ENCODE results near the gene PPOX. TPM values are rescaled to one million over a fixed set of nuclear protein-coding genes. Genes with fewer than 3 reads are reported as not detected.

PPOX gene
- total and polyA plus RNA-seq, 2 donors, result 13.9 to 25.9 TPM

DNA sequence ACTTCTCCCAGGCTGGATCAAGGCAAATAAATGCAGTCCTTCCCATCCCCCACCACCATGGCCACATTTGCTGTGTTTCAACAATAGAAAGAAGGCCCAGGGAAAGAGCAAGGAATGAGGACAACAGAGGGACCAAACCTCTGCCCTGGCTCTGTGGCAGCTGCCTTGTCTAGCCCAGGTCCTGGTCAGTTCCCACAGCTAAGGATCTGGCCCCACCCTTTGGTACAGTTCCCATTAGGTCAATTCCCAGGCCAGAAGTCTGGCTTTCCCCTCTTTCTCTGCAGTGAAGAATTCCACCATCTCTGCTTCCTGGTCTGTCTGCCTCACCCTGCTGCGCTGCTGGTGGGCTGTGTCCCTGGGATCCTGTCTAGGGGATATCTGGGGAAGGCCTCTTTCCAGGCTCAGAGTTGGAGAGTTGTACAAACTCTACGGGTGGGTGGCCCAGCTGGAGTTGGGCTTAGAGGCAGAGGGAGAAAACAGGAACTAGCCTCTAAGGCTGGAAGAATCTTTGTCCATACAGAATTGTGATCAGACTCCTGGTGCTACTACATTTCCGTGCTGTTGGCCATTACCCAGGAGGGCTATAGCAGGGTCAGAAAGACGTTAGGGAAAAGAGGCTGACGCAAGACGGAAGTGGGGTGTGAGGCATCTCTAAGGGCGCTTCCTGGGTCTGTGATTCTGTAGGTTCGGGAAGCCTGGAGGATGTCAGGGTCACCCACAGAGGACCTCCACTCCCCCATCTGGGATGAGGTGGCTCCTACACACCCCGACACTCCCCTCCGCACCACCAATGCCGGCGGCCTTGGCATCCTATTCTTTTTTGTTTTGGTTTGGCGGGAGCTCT, 35.0 kb downstream of the PPOX start:
- Histone ChIP-seq H3K27ac (ENCODE audit: low read depth) (peak overlapping the region; percentile 90), H3K4me3 (ENCODE audit: low read depth, low read length) (peak overlapping the region; percentile 34), H3K36me3 (ENCODE audit: insufficient read depth) (no peaks in the 10 kb centered on the region), H3K4me1 (ENCODE audit: insufficient read depth) (peaks cover 2% of the 10 kb centered on the region)
- no peak for DNase-seq (ENCODE audit: extremely low spot score)
- WGBS, result 18% methylated on average over 13 of the region's 13 CpGs

DNA sequence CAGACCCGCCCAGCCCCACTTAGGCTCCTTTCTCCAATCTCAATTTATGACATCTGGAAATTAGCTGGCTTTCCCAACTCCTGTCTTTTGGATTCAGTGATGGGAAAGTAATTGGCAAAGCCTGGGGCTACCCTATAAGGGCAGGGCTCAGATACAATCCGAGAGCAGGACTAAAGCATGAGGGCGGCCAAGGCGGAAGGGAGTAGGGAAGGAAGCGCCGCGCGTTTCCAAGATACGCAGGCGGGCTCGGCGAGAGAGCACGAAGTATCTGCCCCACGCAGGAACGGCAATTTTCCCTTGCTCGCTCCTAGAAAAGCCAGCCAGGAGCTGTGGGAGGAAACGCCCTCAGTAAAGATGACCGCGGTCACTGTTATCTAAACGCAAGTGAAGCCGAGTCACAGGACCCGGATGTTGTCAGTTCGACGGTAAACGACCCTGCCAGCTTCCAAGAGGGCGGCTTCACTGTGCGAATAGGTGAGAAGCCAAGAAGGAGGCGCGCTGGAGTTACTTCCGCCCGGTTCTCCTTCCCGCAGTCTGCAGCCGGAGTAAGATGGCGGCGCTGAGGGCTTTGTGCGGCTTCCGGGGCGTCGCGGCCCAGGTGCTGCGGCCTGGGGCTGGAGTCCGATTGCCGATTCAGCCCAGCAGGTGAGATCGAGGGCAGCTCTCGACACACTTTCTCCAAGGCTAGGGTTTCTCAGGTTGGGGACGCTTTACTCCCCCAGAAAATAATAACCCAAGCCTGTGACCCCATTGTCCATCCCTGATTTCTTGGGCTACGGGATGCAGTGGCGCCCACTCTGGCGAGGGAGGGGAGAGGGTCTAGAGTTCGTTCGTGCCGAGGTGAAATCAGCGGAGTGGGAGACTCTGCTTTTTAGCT, 35.8 kb downstream of the PPOX start, which contains the start of gene NDUFS2:
Gene NDUFS2 (plus strand): TSS at position 532 of the 877 bp plus-strand sequence. CDS start 19 bp downstream, at position 551.
- peak within 1 kb of the TSS; percentile 65 for H3K4me3 ChIP-seq (ENCODE audit: low read depth, low read length)
- peaks cover 2% of the 10 kb centered on the region for H3K4me1 ChIP-seq (ENCODE audit: insufficient read depth)
- H3K36me3 ChIP-seq (ENCODE audit: insufficient read depth), result peaks cover 3% of the 10 kb centered on the region
- H3K27ac ChIP-seq (ENCODE audit: low read depth), result peak within 1 kb of the TSS; percentile 90
- WGBS, result 2% methylated on average over 53 of the region's 53 CpGs
- DNase-seq (ENCODE audit: extremely low spot score), result peak; percentile 99

DNA sequence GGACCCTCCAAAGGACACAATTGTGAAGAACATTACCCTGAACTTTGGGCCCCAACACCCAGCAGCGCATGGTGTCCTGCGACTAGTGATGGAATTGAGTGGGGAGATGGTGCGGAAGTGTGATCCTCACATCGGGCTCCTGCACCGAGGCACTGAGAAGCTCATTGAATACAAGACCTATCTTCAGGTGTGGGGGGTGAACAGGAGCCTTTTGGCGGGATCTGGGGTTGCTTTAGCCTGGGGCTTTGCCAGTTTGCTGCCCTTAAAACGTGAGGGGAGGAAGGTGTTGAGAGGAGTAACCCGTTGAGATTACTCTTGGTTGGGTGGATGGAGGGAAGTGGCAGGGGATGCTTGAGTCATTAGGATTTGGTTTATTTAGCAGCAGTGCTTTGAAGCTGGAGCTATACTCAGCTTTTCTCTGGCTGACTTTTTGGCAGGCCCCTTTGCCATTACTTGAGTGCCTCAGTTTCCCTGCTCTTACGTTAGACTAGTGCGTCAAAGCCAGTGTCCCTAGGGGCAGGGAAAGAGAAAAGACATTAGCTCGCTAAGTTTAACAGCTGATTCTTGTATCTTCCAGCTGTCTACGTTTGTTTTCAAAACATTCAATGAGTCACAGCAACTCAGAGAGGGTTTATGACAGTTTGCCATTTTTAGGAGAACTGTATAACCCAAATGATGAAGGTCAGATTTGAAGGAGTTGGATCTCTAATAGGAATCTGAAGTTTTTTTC, 40.4 kb downstream of the PPOX start:
- WGBS, result 71% methylated on average over 12 of the region's 12 CpGs
- DNase-seq (ENCODE audit: extremely low spot score), result no peak
- H3K36me3 ChIP-seq (ENCODE audit: insufficient read depth), result peaks cover 7% of the 10 kb centered on the region
- peak overlapping the region; percentile 53 for H3K27ac ChIP-seq (ENCODE audit: low read depth)
- peaks cover 2% of the 10 kb centered on the region for H3K4me1 ChIP-seq (ENCODE audit: insufficient read depth)
- H3K4me3 ChIP-seq (ENCODE audit: low read depth, low read length), result no peak overlapping the region

DNA sequence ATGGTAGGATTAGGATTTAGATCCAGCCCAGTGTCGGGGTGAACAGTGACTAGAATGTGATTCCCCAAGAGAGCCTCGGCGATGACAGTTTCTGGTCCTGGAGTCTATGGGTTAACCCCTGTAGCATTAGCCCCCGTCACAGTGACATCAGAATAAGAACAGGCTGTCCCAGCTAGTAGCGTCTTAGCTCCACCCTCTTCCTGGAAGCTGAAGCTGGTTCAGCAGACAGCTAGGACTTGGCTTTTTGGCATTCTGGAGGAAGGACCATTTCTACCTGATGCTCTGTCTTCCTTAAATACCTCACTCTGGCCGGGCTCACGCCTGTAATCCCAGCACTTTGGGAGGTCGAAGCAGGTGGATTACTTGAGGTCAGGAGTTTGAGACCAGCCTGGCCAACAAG, 40.9 kb downstream of the PPOX start:
- Histone ChIP-seq H3K4me1 (ENCODE audit: insufficient read depth) (peaks cover 2% of the 10 kb centered on the region), H3K4me3 (ENCODE audit: low read depth, low read length) (no peak overlapping the region), H3K36me3 (ENCODE audit: insufficient read depth) (peaks cover 7% of the 10 kb centered on the region), H3K27ac (ENCODE audit: low read depth) (peak overlapping the region; percentile 27)
- DNase-seq (ENCODE audit: extremely low spot score), result no peak
- WGBS, result 55% methylated on average over 8 of the region's 8 CpGs

DNA sequence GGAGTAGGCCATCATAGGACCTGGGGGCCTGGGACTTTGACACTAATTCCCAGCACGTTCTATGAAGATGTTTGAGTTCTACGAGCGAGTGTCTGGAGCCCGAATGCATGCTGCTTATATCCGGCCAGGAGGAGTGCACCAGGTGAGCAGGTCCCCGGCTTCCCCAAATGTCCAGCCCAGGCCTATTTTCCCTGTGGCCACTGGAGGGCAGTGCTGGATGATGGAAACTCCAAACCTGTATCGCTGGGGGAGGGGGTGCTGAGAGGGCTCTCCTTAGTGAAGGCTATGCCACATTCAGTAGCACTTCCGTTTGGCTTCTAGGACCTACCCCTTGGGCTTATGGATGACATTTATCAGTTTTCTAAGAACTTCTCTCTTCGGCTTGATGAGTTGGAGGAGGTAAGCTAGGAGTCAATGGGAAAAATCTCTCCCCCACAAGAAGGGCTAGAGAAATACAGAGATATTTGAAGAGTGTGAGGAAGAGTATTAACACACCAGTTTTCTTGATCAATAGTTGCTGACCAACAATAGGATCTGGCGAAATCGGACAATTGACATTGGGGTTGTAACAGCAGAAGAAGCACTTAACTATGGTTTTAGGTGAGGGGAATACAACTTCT, 43.7 kb downstream of the PPOX start:
- Histone ChIP-seq H3K27ac (ENCODE audit: low read depth) (no peak overlapping the region), H3K36me3 (ENCODE audit: insufficient read depth) (peaks cover 7% of the 10 kb centered on the region), H3K4me3 (ENCODE audit: low read depth, low read length) (no peak overlapping the region), H3K4me1 (ENCODE audit: insufficient read depth) (no peaks in the 10 kb centered on the region)
- 41% methylated on average over 11 of the region's 11 CpGs for WGBS
- DNase-seq (ENCODE audit: extremely low spot score), result no peak

DNA sequence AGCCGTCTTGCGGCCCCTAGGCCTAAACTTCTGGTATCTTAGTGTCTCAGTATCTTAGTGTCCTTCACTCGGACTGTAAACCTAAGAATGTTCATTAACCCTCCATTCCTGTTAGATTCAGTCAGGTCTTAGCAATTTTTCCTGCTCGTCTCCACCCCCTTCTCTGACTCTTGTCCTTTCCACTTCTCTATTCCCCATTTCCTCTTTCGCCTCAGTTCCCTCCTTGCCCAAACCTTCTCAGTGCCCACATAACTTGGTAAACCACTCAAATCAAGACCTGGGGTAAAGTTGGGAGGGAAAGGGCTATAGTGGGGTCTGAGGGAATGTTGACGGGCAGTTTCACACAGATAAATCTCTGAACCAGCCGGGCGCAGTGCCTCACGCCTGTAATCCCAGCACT, 48.1 kb downstream of the PPOX start:
- Histone ChIP-seq H3K4me3 (ENCODE audit: low read depth, low read length) (no peak overlapping the region), H3K36me3 (ENCODE audit: insufficient read depth) (peaks cover 4% of the 10 kb centered on the region), H3K4me1 (ENCODE audit: insufficient read depth) (no peaks in the 10 kb centered on the region), H3K27ac (ENCODE audit: low read depth) (no peak overlapping the region)
- WGBS, result 87% methylated on average over 9 of the region's 9 CpGs
- DNase-seq (ENCODE audit: extremely low spot score), result no peak

DNA sequence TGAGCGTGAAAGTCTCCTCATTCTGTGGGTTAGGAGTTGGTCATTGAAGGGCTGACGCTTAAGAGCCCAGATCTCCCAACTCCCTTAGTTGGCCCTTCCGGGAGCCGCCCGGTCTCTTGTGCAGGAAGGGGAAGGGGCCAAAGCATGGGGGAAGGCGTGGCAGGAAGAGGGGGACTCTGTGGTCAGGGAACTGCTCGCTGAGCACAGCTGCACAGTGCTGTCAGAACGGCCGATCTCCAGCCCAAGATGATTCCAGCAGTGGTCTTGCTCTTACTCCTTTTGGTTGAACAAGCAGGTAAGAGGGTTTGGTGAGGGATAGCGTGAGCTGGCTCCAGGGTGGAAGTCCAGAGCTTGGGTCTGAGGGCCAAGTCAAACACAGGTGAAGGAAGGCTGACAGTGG, 48.9 kb downstream of the PPOX start, which contains the start of gene FCER1G:
Gene FCER1G (plus strand): TSS at position 220 of the 400 bp plus-strand sequence. CDS start 27 bp downstream, at position 247.
- no peaks in the 10 kb centered on the region for H3K4me1 ChIP-seq (ENCODE audit: insufficient read depth)
- H3K27ac ChIP-seq (ENCODE audit: low read depth), result no peak within 1 kb of the TSS
- DNase-seq (ENCODE audit: extremely low spot score), result no peak
- no peak within 1 kb of the TSS for H3K4me3 ChIP-seq (ENCODE audit: low read depth, low read length)
- peaks cover 3% of the 10 kb centered on the region for H3K36me3 ChIP-seq (ENCODE audit: insufficient read depth)
- WGBS, result 78% methylated on average over 10 of the region's 10 CpGs

DNA sequence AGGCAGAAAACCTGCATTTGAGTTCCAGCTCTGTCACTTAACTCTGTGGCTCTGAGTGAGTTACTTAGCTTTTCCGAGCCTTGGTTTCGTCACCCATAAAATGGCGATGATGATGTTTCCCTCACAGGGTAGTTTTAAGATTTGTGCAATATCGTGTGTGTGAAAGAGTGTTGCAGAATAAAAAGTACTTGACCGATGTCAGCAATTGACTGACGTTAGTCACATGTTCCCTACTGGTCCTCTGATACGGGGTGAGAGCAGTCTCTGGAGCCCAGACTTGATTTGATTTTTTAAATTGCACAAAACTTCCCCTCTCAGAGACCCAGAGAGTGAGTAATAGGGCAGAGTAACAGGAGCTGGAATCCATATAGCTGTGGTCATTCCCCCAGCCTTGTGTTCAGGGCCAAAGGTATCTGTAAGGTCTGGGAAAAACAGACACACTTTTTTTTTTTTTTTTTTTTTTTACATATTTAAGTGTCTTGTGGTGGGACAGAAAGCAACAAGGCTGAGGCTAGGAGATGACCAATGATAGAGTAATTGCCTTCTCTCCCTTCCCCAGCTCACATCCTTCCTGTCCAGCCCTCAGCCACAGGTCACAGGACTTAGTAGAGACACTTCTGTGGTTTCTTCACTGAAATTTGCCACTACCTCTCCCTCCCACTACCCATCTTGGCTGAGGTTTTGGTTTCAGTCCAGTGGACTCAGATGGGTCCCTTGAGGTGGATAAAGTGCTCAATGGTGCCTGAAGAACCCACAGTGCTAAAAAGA, 50.9 kb downstream of the PPOX start:
- Histone ChIP-seq H3K27ac (ENCODE audit: low read depth) (no peak overlapping the region), H3K4me3 (ENCODE audit: low read depth, low read length) (no peak overlapping the region), H3K4me1 (ENCODE audit: insufficient read depth) (no peaks in the 10 kb centered on the region), H3K36me3 (ENCODE audit: insufficient read depth) (no peaks in the 10 kb centered on the region)
- WGBS, result 58% methylated on average over 7 of the region's 7 CpGs
- no peak for DNase-seq (ENCODE audit: extremely low spot score)

DNA sequence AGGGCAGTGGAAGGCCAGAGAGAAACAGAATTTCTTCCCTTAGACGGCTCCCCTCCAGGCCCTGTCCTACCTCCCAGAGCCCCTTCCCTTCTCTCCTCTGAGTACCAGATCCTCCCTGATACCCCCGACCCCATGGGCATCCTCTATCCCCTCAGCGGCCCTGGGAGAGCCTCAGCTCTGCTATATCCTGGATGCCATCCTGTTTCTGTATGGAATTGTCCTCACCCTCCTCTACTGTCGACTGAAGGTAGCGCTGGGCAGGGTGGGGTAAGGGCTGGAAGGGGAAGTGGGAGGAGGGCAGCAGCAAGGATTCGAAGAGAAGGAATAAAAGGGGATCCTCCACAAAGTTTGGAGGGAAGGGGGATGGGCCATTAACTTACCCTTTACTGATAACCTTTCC, 51.6 kb downstream of the PPOX start:
- no peaks in the 10 kb centered on the region for H3K36me3 ChIP-seq (ENCODE audit: insufficient read depth)
- WGBS, result 58% methylated on average over 6 of the region's 6 CpGs
- no peaks in the 10 kb centered on the region for H3K4me1 ChIP-seq (ENCODE audit: insufficient read depth)
- no peak overlapping the region for H3K27ac ChIP-seq (ENCODE audit: low read depth)
- no peak for DNase-seq (ENCODE audit: extremely low spot score)
- H3K4me3 ChIP-seq (ENCODE audit: low read depth, low read length), result no peak overlapping the region

DNA sequence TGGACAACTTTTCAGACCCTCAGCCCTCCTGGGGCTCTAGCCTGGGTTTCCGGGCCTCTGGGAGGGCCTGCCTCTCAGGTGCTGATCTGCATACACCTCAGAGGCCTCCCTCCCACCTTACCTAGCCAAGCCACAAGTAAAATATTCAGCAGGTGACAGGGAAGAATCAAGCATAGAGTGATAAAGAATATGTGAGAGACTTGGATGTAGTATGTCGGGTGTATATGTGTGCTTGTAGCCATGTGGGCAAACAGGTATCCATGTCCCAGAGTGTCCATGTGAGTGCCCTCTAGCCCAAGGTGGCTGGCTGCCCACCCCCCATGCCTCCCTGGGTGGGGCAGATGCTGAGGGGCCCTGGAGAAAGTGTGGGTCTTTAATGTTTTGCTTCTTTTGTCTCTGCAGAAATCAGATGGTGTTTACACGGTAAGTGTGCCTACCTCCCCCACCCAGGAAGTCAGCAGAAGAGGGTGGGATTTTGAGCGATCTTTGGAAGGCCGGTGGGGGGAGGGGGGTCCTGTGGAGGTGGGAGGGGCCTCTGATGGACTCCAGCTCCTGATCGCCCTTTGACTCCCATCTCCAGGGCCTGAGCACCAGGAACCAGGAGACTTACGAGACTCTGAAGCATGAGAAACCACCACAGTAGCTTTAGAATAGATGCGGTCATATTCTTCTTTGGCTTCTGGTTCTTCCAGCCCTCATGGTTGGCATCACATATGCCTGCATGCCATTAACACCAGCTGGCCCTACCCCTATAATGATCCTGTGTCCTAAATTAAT, 52.3 kb downstream of the PPOX start:
- WGBS, result 64% methylated on average over 8 of the region's 8 CpGs
- H3K4me3 ChIP-seq (ENCODE audit: low read depth, low read length), result no peak overlapping the region
- H3K27ac ChIP-seq (ENCODE audit: low read depth), result no peak overlapping the region

DNA sequence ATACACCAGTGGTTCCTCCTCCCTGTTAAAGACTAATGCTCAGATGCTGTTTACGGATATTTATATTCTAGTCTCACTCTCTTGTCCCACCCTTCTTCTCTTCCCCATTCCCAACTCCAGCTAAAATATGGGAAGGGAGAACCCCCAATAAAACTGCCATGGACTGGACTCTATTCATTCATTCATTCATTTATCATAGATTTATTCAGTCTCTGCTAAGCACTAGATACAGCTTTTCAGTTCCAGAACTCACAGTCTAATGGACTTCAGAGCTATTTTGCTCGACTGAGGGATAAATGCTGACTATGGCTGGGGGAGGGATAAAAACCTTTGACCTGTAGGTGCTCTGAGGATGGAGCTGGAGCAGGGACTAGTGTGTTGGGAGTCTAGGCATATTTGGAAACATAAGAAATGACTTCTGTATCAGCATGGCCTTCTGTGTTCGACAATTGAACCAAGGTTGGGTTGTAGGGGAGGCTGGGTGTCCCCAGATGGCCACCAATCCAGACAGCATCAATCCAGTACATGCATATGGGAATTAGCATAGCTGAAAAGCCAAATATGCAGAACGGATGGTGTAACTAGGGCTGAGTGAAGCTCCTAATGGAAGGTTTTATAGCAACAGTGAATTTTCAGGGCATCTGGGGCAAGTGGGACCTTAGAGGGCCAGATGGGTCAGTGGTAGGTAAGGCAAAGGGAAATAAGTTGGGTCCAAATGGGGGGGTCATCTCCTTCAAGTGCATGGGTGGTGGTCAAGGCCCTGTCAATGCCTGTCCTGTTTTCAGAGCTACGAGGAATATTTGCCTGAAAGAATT, 53.1 kb downstream of the PPOX start:
- Histone ChIP-seq H3K27ac (ENCODE audit: low read depth) (no peak overlapping the region), H3K4me1 (ENCODE audit: insufficient read depth) (no peaks in the 10 kb centered on the region), H3K4me3 (ENCODE audit: low read depth, low read length) (no peak overlapping the region), H3K36me3 (ENCODE audit: insufficient read depth) (no peaks in the 10 kb centered on the region)
- WGBS, result 82% methylated on average over 5 of the region's 5 CpGs
- DNase-seq (ENCODE audit: extremely low spot score), result no peak

More for the DNA sequence above, 52.3 kb downstream of the PPOX start:
- no peak for DNase-seq (ENCODE audit: extremely low spot score)
- Histone ChIP-seq H3K36me3 (ENCODE audit: insufficient read depth) (no peaks in the 10 kb centered on the region), H3K4me1 (ENCODE audit: insufficient read depth) (no peaks in the 10 kb centered on the region)

Data from urinary bladder (tissue), 4 donors.